Measurements from ENCODE around the gene MUC6.

Gene MUC6

GRCh38 chr11:1077033-1077416, 40.5 kb upstream of the MUC6 start:
- Histone ChIP-seq H3K4me2 (ENCODE audit: low read depth, low read length) (no peak overlapping the region), H4K20me1 (ENCODE audit: insufficient read depth, low read length) (no peaks in the 10 kb centered on the region), H3K4me1 (ENCODE audit: low read length) (no peaks in the 10 kb centered on the region), H3K27ac (ENCODE audit: low read length) (no peak overlapping the region), H3K36me3 (replicated peaks; ENCODE audit: insufficient read depth, low read length) (no peaks in the 10 kb centered on the region), H3K9me3 (replicated peaks; ENCODE audit: insufficient read depth, low read length) (no peaks in the 10 kb centered on the region), H3F3A (ENCODE audit: insufficient read depth, low read length) (no peaks in the 10 kb centered on the region), H2AFZ (ENCODE audit: low read length) (no peak overlapping the region), H3K9me2 (replicated peaks; ENCODE audit: insufficient read depth, low read length) (no peaks in the 10 kb centered on the region), H3K4me3 (ENCODE audit: low read length) (no peak overlapping the region), H3K9ac (ENCODE audit: low read length) (no peak overlapping the region), H3K79me2 (ENCODE audit: low read length) (no peaks in the 10 kb centered on the region), H3K27me3 (replicated peaks; ENCODE audit: insufficient read depth, low read length) (peaks cover 60% of the 10 kb centered on the region)
- DNase-seq: no peak
- TF ChIP-seq CTCF (IDR thresholded peaks at IDR 0.05; ENCODE audit: low read length) (no peak), EZH2 (optimal IDR thresholded peaks at IDR 0.05; ENCODE audit: low read depth, low read length) (no peak), EZH2phosphoT487 (IDR thresholded peaks at IDR 0.05; ENCODE audit: low read length) (no peak)

GRCh38 chr11:1076061-1076665, 39.6 kb upstream of the MUC6 start:
- Histone ChIP-seq H3K36me3 (replicated peaks; ENCODE audit: insufficient read depth, low read length) (no peaks in the 10 kb centered on the region), H3K27ac (ENCODE audit: low read length) (no peak overlapping the region), H3K27me3 (replicated peaks; ENCODE audit: insufficient read depth, low read length) (peaks cover 62% of the 10 kb centered on the region), H3K4me3 (ENCODE audit: low read length) (no peak overlapping the region), H3K9me3 (replicated peaks; ENCODE audit: insufficient read depth, low read length) (no peaks in the 10 kb centered on the region), H2AFZ (ENCODE audit: low read length) (no peak overlapping the region), H4K20me1 (ENCODE audit: insufficient read depth, low read length) (no peaks in the 10 kb centered on the region), H3K9me2 (replicated peaks; ENCODE audit: insufficient read depth, low read length) (no peaks in the 10 kb centered on the region), H3K4me1 (ENCODE audit: low read length) (no peaks in the 10 kb centered on the region), H3F3A (ENCODE audit: insufficient read depth, low read length) (no peaks in the 10 kb centered on the region), H3K4me2 (ENCODE audit: low read depth, low read length) (no peak overlapping the region), H3K79me2 (ENCODE audit: low read length) (no peaks in the 10 kb centered on the region), H3K9ac (ENCODE audit: low read length) (no peak overlapping the region)
- no peak for TF ChIP-seq CTCF (IDR thresholded peaks at IDR 0.05; ENCODE audit: low read length)
- no peak for TF ChIP-seq EZH2phosphoT487 (IDR thresholded peaks at IDR 0.05; ENCODE audit: low read length)
- TF ChIP-seq EZH2 (optimal IDR thresholded peaks at IDR 0.05; ENCODE audit: low read depth, low read length): no peak
- DNase-seq: no peak

- H3F3A ChIP-seq (ENCODE audit: insufficient read depth, low read length): no peaks in the 10 kb centered on the region
- H3K4me2 ChIP-seq (ENCODE audit: low read depth, low read length): no peak overlapping the region
- no peaks in the 10 kb centered on the region for H3K36me3 ChIP-seq (replicated peaks; ENCODE audit: insufficient read depth, low read length)
- no peaks in the 10 kb centered on the region for H3K9me3 ChIP-seq (replicated peaks; ENCODE audit: insufficient read depth, low read length)
- no peaks in the 10 kb centered on the region for H4K20me1 ChIP-seq (ENCODE audit: insufficient read depth, low read length)
- H3K27ac ChIP-seq (ENCODE audit: low read length): no peak overlapping the region
- no peaks in the 10 kb centered on the region for H3K79me2 ChIP-seq (ENCODE audit: low read length)
- H3K27me3 ChIP-seq (replicated peaks; ENCODE audit: insufficient read depth, low read length): peaks cover 65% of the 10 kb centered on the region
- DNase-seq: no peak
- no peaks in the 10 kb centered on the region for H3K9me2 ChIP-seq (replicated peaks; ENCODE audit: insufficient read depth, low read length)
- H2AFZ ChIP-seq (ENCODE audit: low read length): no peak overlapping the region
- no peak overlapping the region for H3K9ac ChIP-seq (ENCODE audit: low read length)
- no peaks in the 10 kb centered on the region for H3K4me1 ChIP-seq (ENCODE audit: low read length)
- TF ChIP-seq EZH2phosphoT487 (IDR thresholded peaks at IDR 0.05; ENCODE audit: low read length): no peak
- no peak for TF ChIP-seq CTCF (IDR thresholded peaks at IDR 0.05; ENCODE audit: low read length)
- no peak for TF ChIP-seq EZH2 (optimal IDR thresholded peaks at IDR 0.05; ENCODE audit: low read depth, low read length)
- H3K4me3 ChIP-seq (ENCODE audit: low read length): no peak overlapping the region
These were observed 38.9 kb upstream of the MUC6 start for GRCh38 chr11:1075341-1075911.
